Esophagus muscularis mucosa (tissue), 4 donors: ENCODE data around the gene CCDC183.
"Not testable (repeated sequence)": the region's sequence is repeated elsewhere in the genome, so short reads cannot be mapped to it uniquely, and the experiment has no call there.

ENCODE experiments used
- CTCF ChIP-seq, 3 experiments: fragments of 200-600 bp in 2 of 3; fragments of 450-650 bp in 1 of 3; sonication (generic) in 2 of 3; IDR thresholded peaks; one replicate each; pipeline ENCODE4 v1.5.1; 2017 to 2019; ENCODE audit warnings: antibody characterized with exemption in 3 of 3, mild to moderate bottlenecking in 2 of 3, moderate library complexity in 1 of 3
- EP300 ChIP-seq: sonication (generic); formaldehyde crosslinking; IDR thresholded peaks from one replicate; pipeline ENCODE4 v1.6.1; 2017; ENCODE audit warnings: antibody characterized with exemption
- POLR2AphosphoS5 ChIP-seq, 2 donors: sonication (generic); formaldehyde crosslinking; IDR thresholded peaks; one replicate each; pipeline ENCODE4 v1.6.1; 2017; ENCODE audit warnings: antibody characterized with exemption in 2 of 2

- not testable (repeated sequence) for TF ChIP-seq CTCF (IDR thresholded peaks at IDR 0.05); EP300; POLR2AphosphoS5 (IDR thresholded peaks at IDR 0.05)
Measured at GRCh38 chr9:136803009-136803550, 6.9 kb downstream of the CCDC183 start.
